Upper lobe of right lung (tissue), 1 donor: ENCODE data around the gene TCF7L1. TPM values are rescaled to one million over a fixed set of nuclear protein-coding genes. Genes with fewer than 3 reads are reported as not detected.
A peak's percentile ranks its signal among the peaks of the same experiment; 100 is the strongest.

Experiments
- ATAC-seq: fragments of 200-7000 bp; cut with Tn5 transposase; one replicate; pipeline ENCODE4 v1.9.1; 2020; ENCODE audit warnings: mild to moderate bottlenecking, moderate library complexity
- DNase-seq: peaks from one replicate; pipeline ENCODE4 v3.0.0-alpha.2; 2020
- H3K27ac ChIP-seq: fragments of 200-600 bp; one replicate; pipeline ENCODE4 v1.8.0; 2022
- H3K27me3 ChIP-seq: fragments of 200-600 bp; one replicate; pipeline ENCODE4 v1.8.0; 2022; ENCODE audit warnings: mild to moderate bottlenecking
- H3K36me3 ChIP-seq: fragments of 200-600 bp; one replicate; pipeline ENCODE4 v1.8.0; 2022
- H3K4me1 ChIP-seq: fragments of 200-600 bp; one replicate; pipeline ENCODE4 v1.8.0; 2022
- H3K4me3 ChIP-seq: fragments of 200-600 bp; one replicate; pipeline ENCODE4 v1.8.0; 2022; ENCODE audit warnings: mild to moderate bottlenecking
- H3K9me3 ChIP-seq: fragments of 200-600 bp; one replicate; pipeline ENCODE4 v1.8.0; 2022
- CTCF ChIP-seq: fragments of 200-600 bp; IDR thresholded peaks from one replicate; pipeline ENCODE4 v1.8.0; 2022; ENCODE audit warnings: antibody characterized with exemption
- intact Hi-C: fragments of 100-400 bp; cut with DNase I; formaldehyde crosslinking; loops from one replicate; pipeline ENCODE4 v1.11.0; 2022
- total RNA-seq: library from RNA; stranded (reverse); fragmentation: NEBNext Ultra II Directional; extraction: Animal tissue kit (Norgen Biotek cat#: 25700); gene quantifications from one replicate; pipeline ENCODE4 v1.2.1, GENCODE V29; 2021
- donor health status: DM: no; HTN: yes; CAD: no; lungs with severe emphysema.

The TCF7L1 gene
- total RNA-seq, 1 donor from 2014 or later = 21.1 TPM

GRCh38 chr2:85272357-85272756 is 139.2 kb downstream of the TCF7L1 start:
- no peaks in the 10 kb centered on the region for H3K27me3 ChIP-seq
- intact Hi-C loops = no loop called here

GRCh38 chr2:85273738-85274731 is 140.8 kb downstream of the TCF7L1 start:
- Histone ChIP-seq H3K27ac (no peak overlapping the region), H3K27me3 (no peaks in the 10 kb centered on the region), H3K4me1 (peaks cover 41% of the 10 kb centered on the region), H3K4me3 (no peak overlapping the region), H3K36me3 (no peaks in the 10 kb centered on the region), H3K9me3 (no peaks in the 10 kb centered on the region)
- DNase-seq (no peak), ATAC-seq (no peak)
- TF ChIP-seq CTCF = no peak
- intact Hi-C loops = no loop called here

More at GRCh38 chr2:85272357-85272756, 139.2 kb downstream of the TCF7L1 start:
- peaks cover 33% of the 10 kb centered on the region for H3K4me1 ChIP-seq
- no peak for ATAC-seq
- H3K9me3 ChIP-seq = no peaks in the 10 kb centered on the region
- no peak overlapping the region for H3K4me3 ChIP-seq
- no peak for DNase-seq
- no peaks in the 10 kb centered on the region for H3K36me3 ChIP-seq
- H3K27ac ChIP-seq = no peak overlapping the region
- no peak for TF ChIP-seq CTCF

- intact Hi-C loops = no loop called here
- ATAC-seq = no peak
- TF ChIP-seq CTCF = no peak
- no peak for DNase-seq
- no peaks in the 10 kb centered on the region for H3K27me3 ChIP-seq
- H3K9me3 ChIP-seq = no peaks in the 10 kb centered on the region
- peak overlapping the region; percentile 1 for H3K4me3 ChIP-seq
- peak overlapping the region; percentile 20 for H3K27ac ChIP-seq
- peaks cover 22% of the 10 kb centered on the region for H3K4me1 ChIP-seq
- no peaks in the 10 kb centered on the region for H3K36me3 ChIP-seq
Observed at GRCh38 chr2:85275984-85276540, 142.9 kb downstream of the TCF7L1 start.

- ATAC-seq = no peak
- intact Hi-C loops = no loop called here
- H3K27ac ChIP-seq = peak overlapping the region; percentile 20
- H3K27me3 ChIP-seq = no peaks in the 10 kb centered on the region
- no peaks in the 10 kb centered on the region for H3K9me3 ChIP-seq
- H3K4me1 ChIP-seq = peaks cover 21% of the 10 kb centered on the region
- no peak for DNase-seq
- H3K4me3 ChIP-seq = no peak overlapping the region
- TF ChIP-seq CTCF = no peak
- no peaks in the 10 kb centered on the region for H3K36me3 ChIP-seq
Observed at GRCh38 chr2:85276571-85277118, 143.5 kb downstream of the TCF7L1 start.

GRCh38 chr2:85277416-85278158 is 144.4 kb downstream of the TCF7L1 start:
- Histone ChIP-seq H3K27ac (peak overlapping the region; percentile 20), H3K36me3 (no peaks in the 10 kb centered on the region), H3K4me3 (no peak overlapping the region), H3K4me1 (peaks cover 21% of the 10 kb centered on the region), H3K9me3 (no peaks in the 10 kb centered on the region), H3K27me3 (no peaks in the 10 kb centered on the region)
- no peak for TF ChIP-seq CTCF
- ATAC-seq (peak; percentile 52), DNase-seq (no peak)
- intact Hi-C loops = no loop called here
